A549 (cell line): Measurements from ENCODE around the gene EIF5.

Experiments
- CTCF ChIP-seq: fragments of >200 bp; sonication (Bioruptor Twin); formaldehyde crosslinking; IDR thresholded peaks from 3 replicates; pipeline ENCODE4 v1.5.1; 2016
- MAX ChIP-seq: IDR thresholded peaks from 2 replicates; pipeline ENCODE4 v1.6.1; 2012
- NR3C1 ChIP-seq: fragments of >200 bp; sonication (Bioruptor Twin); formaldehyde crosslinking; IDR thresholded peaks from 3 replicates; pipeline ENCODE4 v1.6.1; 2017
- ZFP36 ChIP-seq: fragments of 450-650 bp; IDR thresholded peaks from 2 replicates; pipeline ENCODE4 v1.6.1; 2014; ENCODE audit warnings: borderline replicate concordance; ENCODE audit not compliant: partially characterized antibody
- TF ChIP-seq, protein P1 (sequence below): fragments of 450-650 bp; IDR thresholded peaks from 2 replicates; pipeline ENCODE4 v1.6.1; 2014; ENCODE audit warnings: antibody characterized with exemption

- no peak for TF ChIP-seq CTCF
- TF ChIP-seq, protein P1, sequence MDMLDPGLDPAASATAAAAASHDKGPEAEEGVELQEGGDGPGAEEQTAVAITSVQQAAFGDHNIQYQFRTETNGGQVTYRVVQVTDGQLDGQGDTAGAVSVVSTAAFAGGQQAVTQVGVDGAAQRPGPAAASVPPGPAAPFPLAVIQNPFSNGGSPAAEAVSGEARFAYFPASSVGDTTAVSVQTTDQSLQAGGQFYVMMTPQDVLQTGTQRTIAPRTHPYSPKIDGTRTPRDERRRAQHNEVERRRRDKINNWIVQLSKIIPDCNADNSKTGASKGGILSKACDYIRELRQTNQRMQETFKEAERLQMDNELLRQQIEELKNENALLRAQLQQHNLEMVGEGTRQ = no peak
- TF ChIP-seq MAX = no peak
- no peak for TF ChIP-seq NR3C1
- TF ChIP-seq ZFP36 = no peak
These were observed 14.1 kb downstream of the EIF5 start for GRCh38 chr14:103348154-103348553.
